RWPE1 (cell line): ENCODE results near the gene CALML5.

Experiments
- CTCF ChIA-PET: fragments of 350-600 bp; sonication (Branson Sonifier 250); formaldehyde crosslinking; extraction: SDS; loops from one replicate; lab custom pipeline; 2021; lab: Yijun Ruan, JAX
- POLR2A ChIA-PET: fragments of 400-600 bp; formaldehyde crosslinking; extraction: SDS; loops from one replicate; lab custom pipeline; 2020; ENCODE audit warnings: antibody characterized with exemption; ENCODE audit not compliant: low non-redundant PET; lab: Yijun Ruan, JAX
- DNase-seq: peaks from one replicate; pipeline ENCODE4 v3.0.0; 2012; ENCODE audit warnings: low spot score
- H3K27ac ChIP-seq: fragments of 450-650 bp; 2 replicates; pipeline ENCODE4 v1.5.1; 2017
- TF ChIP-seq, protein P1 (sequence below): fragments of 450-650 bp; conservative IDR thresholded peaks from 2 replicates; pipeline ENCODE4 v1.5.1; 2017; ENCODE audit warnings: low read depth, mild to moderate bottlenecking

Gene CALML5

DNA sequence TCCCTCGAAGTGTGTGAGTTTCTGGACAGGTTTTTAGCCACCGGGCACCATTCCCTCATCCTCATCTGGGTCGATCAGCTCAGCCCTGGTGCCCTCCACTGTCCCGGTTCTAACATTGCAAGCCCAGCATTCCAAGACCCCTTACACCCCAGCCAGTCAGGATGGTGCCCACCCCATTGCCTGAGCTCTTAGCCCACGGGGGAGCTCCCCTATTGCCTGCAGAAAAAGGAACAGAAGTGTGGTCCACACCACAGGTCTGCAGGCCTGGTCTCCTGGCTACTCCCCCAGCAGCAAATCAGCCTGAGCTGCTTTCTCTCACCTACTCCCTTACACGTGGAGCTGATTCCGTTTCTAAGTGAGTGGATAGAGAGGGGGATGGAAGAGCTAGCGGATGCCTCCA, 4.8 kb downstream of the CALML5 start:
- ChIA-PET CTCF (no interaction called here), POLR2A (no interaction called here)
- no peak for DNase-seq

DNA sequence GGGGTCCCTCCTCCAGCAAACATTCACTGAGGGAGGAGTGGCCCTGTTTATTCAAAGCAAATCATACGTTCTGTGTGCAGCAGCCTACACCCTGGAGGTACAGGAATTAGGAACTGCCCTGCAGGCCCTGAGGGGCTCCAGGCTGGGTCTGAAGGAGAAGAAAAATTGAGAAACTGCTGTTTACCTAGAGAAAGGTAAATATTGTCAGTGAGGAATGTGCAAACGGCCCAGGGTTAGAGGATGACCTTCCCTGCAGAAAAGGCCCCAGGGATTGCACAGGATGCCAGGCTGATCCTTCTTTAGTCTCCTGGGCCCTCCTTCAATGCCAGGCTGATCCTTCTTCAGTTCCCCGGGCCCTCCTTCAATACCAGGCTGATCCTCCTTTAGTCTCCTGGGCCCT, 5.7 kb downstream of the CALML5 start:
- ChIA-PET POLR2A (no interaction called here), CTCF (no interaction called here)
- no peak for DNase-seq
- H3K27ac ChIP-seq = peak overlapping the region; percentile 8; the same call in 1 of the 2 replicates
- TF ChIP-seq, protein P1, sequence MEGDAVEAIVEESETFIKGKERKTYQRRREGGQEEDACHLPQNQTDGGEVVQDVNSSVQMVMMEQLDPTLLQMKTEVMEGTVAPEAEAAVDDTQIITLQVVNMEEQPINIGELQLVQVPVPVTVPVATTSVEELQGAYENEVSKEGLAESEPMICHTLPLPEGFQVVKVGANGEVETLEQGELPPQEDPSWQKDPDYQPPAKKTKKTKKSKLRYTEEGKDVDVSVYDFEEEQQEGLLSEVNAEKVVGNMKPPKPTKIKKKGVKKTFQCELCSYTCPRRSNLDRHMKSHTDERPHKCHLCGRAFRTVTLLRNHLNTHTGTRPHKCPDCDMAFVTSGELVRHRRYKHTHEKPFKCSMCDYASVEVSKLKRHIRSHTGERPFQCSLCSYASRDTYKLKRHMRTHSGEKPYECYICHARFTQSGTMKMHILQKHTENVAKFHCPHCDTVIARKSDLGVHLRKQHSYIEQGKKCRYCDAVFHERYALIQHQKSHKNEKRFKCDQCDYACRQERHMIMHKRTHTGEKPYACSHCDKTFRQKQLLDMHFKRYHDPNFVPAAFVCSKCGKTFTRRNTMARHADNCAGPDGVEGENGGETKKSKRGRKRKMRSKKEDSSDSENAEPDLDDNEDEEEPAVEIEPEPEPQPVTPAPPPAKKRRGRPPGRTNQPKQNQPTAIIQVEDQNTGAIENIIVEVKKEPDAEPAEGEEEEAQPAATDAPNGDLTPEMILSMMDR = no peak

More for the DNA sequence above, 4.8 kb downstream of the CALML5 start:
- TF ChIP-seq, protein P1 = no peak
- H3K27ac ChIP-seq = no peak overlapping the region

DNA sequence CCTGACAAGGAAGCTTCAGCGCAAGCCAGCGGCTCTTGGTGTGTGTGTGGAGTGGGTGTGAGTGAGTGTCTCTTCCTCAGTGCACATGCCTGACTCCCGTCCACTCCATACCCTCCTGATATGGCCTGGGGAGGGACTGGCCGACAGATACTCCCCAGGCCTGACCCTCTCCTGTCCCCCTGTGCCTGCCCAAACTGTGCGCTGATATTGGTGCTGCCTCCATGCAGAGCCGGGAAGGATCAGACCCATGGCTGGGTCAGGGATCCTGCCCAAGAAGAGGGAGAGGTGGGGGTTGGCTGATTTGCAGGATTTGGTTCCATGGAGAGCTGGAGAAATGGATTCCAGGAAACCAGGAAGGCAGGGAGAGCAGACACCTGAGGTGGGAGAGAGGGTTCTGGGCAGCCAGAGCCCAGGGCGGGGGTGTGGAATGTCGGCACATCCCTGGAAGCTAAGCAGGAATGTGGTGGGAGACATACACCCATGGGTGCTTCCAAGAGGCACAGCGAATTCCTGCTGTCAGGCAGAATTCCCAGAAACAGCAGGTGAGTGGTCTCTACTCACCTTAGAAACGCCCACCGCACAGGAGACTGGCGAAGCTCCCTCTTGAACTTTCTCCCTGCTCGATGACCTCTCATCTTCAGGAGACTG, 6.3 kb downstream of the CALML5 start:
- TF ChIP-seq, protein P1 = no peak
- CTCF ChIA-PET = no interaction called here
- POLR2A ChIA-PET = no interaction called here
- peak overlapping the region; percentile 8; the same call in 1 of the 2 replicates for H3K27ac ChIP-seq
- DNase-seq = no peak

DNA sequence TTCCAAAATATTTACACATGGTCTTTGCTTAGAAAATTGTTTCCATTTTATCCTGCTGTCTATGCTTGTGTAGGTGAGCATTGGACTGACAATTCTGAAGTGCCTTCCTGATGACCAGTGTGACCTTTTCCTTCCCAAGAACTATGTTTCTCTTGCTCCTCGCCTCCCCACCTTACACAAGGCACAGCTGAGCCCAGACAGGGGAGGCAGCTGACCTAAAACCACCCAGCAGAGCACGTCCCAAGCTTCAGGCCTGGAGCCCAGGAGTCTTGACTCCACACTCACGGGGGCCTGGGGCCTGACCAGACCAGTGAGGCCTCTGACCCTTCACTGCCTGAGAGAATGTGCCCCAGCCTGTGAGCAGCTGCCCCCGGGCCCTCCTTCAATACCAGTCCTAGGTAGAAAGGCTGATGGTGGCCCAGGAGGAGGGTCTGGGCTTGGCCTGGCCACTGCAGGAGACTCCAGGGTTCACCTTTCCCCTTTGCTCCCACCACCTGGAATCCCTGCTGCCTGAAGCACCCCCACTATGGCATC, 7.0 kb downstream of the CALML5 start:
- TF ChIP-seq, protein P1 = no peak
- DNase-seq = no peak
- H3K27ac ChIP-seq = no peak overlapping the region
- ChIA-PET POLR2A (no interaction called here), CTCF (no interaction called here)

DNA sequence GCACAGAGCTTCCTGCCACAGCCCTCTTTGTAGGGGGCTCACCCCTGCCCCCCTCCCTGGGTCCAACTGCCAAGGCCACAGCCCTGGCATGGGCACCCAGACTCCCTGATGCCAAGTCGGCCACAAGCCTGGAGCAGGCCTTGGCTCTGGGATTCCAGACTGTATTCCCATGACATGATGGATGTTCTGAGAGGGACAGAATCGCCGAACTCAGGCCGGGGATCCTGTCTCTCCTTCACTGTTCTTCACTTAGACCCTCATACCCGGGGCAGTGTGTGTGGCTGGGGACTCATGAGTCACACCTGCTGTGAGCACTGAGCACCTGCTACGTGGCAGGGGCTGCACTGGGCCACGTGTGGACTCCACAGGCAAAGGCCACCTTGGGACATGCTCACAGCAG, 7.9 kb downstream of the CALML5 start:
- TF ChIP-seq, protein P1 = no peak
- no peak for DNase-seq
- no peak overlapping the region for H3K27ac ChIP-seq
- CTCF ChIA-PET = no interaction called here
- POLR2A ChIA-PET = no interaction called here

DNA sequence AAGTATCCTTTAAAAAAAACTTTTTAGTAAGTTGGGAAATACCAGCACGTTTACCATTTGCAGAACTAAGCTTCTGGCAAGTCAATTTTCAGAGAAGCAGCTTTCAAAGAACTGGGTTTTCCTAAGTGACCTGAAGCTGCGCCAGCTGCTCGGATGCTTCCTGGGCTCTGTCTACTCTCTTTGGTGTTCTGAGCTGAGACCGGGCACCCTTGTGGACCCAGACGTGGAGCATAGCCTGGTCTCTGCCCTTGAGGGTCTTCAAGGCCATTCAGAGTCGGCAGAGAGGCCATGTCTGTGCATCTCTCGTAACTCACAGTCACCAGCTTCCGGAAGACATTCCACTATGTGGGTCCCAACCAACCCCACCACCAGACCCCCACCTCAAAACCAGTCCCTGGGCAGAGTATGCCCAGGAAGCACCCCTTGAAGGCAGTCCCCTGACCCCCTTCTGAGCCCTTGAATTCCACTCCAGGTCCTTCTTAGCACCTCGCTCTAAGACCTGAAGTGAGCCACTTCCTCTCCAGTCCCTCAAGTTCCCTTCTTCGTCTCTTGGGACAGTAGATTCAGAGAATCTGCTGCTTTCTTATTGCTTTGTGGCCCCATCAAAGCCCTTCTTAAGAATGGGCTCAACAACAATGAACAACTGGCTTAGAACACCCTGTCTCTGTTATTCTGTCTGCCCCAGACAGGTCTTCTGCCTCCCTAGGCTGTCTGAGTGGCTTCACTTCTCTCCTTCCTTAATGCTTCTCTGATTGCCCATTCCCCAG, 8.5 kb downstream of the CALML5 start:
- DNase-seq = no peak
- ChIA-PET POLR2A (no interaction called here), CTCF (interaction anchor here (1.4 kb wide), 1 partner anchor 132 kb away, joined by 4 read pairs; no protein-coding TSS in a partner anchor)
- H3K27ac ChIP-seq = no peak overlapping the region
- TF ChIP-seq, protein P1 = no peak
